ENCODE data around the gene TSKS. TPM values are rescaled to one million over a fixed set of nuclear protein-coding genes. Genes with fewer than 3 reads are reported as not detected.

TSKS gene
- total and polyA plus RNA-seq, 2 of the 13 experiments (the other 11 are each of a cell fraction or from before 2014, with no cell fraction given) = 0.03 TPM; not detected in 1

GRCh38 chr19:49766007-49766929 is 3.2 kb upstream of the TSKS start (continued):
- TF ChIP-seq TFDP2 (CRISPR knock-in tag; IDR thresholded peaks at IDR 0.05) = peak; percentile 60
- TF ChIP-seq BATF2 (CRISPR knock-in tag; IDR thresholded peaks at IDR 0.05) = peak; percentile 19; the same call in 1 of the 2 replicates
- TF ChIP-seq NR3C1 (CRISPR knock-in tag; IDR thresholded peaks at IDR 0.05) = no peak
- TF ChIP-seq HMG20A (CRISPR knock-in tag; IDR thresholded peaks at IDR 0.05; ENCODE audit: borderline replicate concordance) = no peak
- TF ChIP-seq NCOR1 (IDR thresholded peaks at IDR 0.05; ENCODE audit: borderline replicate concordance, low read length) = peak; percentile 40; the same call in 1 of the 2 replicates
- no peak for TF ChIP-seq ATF7-NPFF (CRISPR knock-in tag; IDR thresholded peaks at IDR 0.05; ENCODE audit: low read depth)
- peak; percentile 58; the same call in 1 of the 2 replicates for TF ChIP-seq ZNF687 (CRISPR knock-in tag; IDR thresholded peaks at IDR 0.05)
- TF ChIP-seq POLR2AphosphoS2 (IDR thresholded peaks at IDR 0.05; ENCODE audit: low read depth, low read length) = no peak
- TF ChIP-seq ATAD3A (CRISPR knock-in tag; IDR thresholded peaks at IDR 0.05) = no peak
- peak; percentile 77; the same call in 1 of the 2 replicates for TF ChIP-seq ZBTB26 (CRISPR knock-in tag; IDR thresholded peaks at IDR 0.05; ENCODE audit: borderline replicate concordance)
- TF ChIP-seq ZNF614 (CRISPR knock-in tag; IDR thresholded peaks at IDR 0.05; ENCODE audit: borderline replicate concordance) = peak; percentile 51; the same call in 1 of the 2 replicates
- no peak for TF ChIP-seq ZNF275 (CRISPR knock-in tag; IDR thresholded peaks at IDR 0.05; ENCODE audit: borderline replicate concordance)
- TF ChIP-seq TBX2 (CRISPR knock-in tag; IDR thresholded peaks at IDR 0.05; ENCODE audit: borderline replicate concordance) = peak; percentile 61
- TF ChIP-seq PHF20 (CRISPR knock-in tag; IDR thresholded peaks at IDR 0.05) = peak; percentile 41; the same call in 1 of the 2 replicates
